A204.1 (cell line): ENCODE data around the gene SRBD1.

ENCODE experiments used
- FAIRE-seq: peaks from 2 replicates; lab custom pipeline; 2012; peaks lifted over from hg19 to GRCh38; lab: Jason Lieb, UNC

SRBD1 gene

GRCh38 chr2:45588158-45588829 lies 22.8 kb downstream of the SRBD1 start:
- FAIRE-seq: no peak

GRCh38 chr2:45586600-45586999 lies 24.5 kb downstream of the SRBD1 start:
- FAIRE-seq: no peak

GRCh38 chr2:45585267-45585861 lies 25.7 kb downstream of the SRBD1 start:
- FAIRE-seq: peak; percentile 72

GRCh38 chr2:45583977-45584376 lies 27.1 kb downstream of the SRBD1 start:
- FAIRE-seq: no peak

- no peak for FAIRE-seq
Observed at GRCh38 chr2:45582522-45582921, 28.5 kb downstream of the SRBD1 start.

DNA sequence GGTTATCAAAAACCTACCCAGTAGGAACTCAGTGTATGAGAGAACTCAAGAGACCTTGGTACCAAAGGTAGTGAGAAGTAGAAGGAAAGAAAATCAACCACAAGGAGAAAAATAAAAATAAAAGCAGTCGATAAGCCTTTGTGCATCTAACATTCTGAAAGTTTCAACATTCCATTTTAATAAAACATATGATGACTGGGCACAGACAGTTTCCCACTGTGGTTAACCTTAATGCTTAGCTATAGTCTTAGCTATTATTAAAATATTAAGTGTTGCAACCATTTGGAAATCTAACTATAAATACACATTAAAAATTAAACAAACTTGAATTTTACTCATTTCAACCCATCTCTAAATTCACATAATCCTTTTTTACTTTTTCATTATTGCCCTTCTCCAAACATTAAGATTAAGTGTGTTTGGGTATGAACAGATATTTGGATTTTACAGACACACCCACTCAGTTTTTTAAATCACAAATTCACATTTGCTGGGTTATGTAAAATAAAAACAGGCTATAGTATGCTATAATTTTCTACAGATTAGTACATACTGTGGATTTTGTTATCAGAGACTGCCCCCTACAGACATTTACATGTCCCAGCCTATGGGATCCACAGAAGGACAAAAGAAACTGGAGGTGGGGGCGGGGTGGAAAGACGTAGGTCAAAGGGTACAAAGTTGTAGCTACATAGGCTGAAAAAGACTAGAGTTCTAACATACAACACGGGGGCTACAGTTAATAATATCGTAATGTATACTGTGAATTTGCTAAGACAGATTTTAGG lies 32.8 kb downstream of the SRBD1 start:
- FAIRE-seq: peak; percentile 29

- no peak for FAIRE-seq
Observed at GRCh38 chr2:45577441-45577840, 33.6 kb downstream of the SRBD1 start.

- FAIRE-seq: no peak
Observed at GRCh38 chr2:45575881-45576280, 35.2 kb downstream of the SRBD1 start.

DNA sequence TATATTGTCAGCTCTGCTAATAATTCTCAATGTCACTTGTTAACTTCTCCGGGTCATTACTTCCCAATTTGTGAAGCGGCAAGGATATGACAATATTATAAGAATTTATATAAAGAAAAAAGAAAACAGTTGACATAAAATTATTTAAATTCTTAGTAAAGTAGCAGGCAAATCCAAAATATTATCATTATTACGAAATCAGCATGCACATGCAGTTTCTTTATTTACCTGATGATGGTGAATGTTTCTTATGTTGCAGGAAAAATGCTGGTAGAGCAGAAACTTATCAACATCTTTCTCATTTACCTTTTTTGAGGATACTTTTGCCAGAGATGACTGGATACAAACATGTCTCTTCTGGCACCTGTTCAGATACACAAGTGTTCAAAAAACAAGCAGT lies 38.1 kb downstream of the SRBD1 start:
- no peak for FAIRE-seq

DNA sequence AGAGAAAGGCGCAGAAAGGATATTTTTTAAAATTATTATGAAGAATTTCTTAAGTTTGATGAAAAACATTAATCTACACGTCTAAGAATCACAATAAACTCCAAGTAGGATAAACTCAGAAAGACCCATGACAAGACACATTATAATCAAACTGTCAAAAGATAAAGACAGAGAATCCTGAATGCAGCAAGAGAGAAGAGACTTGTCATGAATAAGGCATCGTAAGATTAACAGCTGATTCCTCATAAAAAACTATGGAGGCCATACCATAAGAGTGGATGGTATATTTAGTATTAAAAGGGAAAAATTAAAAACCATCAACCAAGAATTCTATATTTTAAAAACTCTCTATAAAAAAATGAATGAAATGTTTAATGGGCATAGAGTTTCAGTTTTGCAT lies 39.1 kb downstream of the SRBD1 start:
- FAIRE-seq: no peak

DNA sequence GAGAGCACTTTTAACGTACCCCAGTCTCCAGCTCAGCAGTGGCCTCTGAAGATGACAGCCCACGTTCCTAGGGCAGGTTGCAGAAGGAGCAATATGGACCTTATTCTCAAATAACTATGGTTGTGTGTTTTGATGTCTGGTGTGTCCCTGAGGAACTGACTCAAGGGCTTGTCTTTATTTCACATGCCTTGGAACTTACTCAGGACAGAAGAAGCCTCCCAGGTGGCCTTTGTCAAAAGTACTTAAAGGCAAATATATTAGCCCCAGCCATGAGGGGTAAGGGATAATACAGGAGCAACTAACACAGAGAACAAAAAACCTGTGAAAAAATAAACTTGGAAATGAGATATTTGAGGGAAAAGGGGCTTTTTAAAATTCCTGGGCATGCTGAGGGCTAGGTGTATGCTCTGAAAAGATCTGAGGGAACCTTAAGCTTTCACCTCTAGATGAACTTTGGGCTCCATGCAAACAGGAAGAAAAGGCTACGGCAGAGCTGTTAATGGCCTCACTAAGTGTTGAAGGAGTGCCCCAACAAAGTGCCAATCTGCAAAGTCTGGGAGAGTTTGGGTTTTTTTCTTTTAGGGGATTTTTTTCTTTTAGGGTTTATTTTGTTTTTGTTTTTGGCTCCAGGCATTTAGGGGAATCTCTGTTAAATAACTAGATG lies 40.3 kb downstream of the SRBD1 start:
- FAIRE-seq: no peak

DNA sequence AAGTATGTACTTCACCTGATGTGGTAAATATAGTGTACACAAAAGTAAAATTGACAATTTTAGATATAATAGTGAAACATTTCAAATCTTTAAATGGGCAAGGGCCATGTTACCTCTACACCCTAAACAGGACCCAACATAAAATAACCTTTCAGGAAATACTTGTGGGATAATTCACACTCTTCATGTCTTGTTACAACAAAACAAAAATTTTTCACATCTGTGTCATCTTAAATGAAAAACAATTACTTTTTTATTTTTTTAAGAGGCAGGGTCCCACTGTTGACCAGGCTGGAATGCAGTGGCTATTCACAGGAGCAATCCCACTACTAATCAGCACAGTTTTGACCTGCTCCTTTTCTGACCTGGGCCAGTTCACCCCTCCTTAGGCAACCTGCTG lies 42.1 kb downstream of the SRBD1 start:
- FAIRE-seq: no peak

GRCh38 chr2:45567974-45568789 lies 42.9 kb downstream of the SRBD1 start:
- no peak for FAIRE-seq

- FAIRE-seq: no peak
Observed at GRCh38 chr2:45567288-45567963, 43.6 kb downstream of the SRBD1 start.

- FAIRE-seq: no peak
Observed at GRCh38 chr2:45559436-45559835, 51.6 kb downstream of the SRBD1 start.

DNA sequence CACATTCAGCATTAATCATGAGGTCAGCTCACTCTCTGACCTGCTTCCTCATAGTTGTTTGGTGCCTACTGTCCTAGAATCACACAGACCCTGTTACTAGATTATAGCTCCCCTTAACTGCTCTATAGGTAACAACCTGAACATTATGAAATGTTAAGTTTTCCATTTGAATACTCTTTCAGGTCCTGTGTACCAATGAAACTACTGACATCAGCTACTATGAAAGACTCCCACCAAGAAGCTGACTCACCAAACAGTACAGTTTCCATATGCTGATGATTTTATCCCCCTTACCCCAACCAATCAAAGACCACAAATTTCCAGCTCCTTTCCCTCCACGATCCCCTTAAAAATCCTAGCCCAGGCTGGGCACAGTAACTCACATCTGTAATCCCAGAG lies 56.3 kb downstream of the SRBD1 start:
- no peak for FAIRE-seq

- no peak for FAIRE-seq
Observed at GRCh38 chr2:45554073-45554741, 56.9 kb downstream of the SRBD1 start.

- FAIRE-seq: no peak
Observed at GRCh38 chr2:45551862-45552261, 59.2 kb downstream of the SRBD1 start.

DNA sequence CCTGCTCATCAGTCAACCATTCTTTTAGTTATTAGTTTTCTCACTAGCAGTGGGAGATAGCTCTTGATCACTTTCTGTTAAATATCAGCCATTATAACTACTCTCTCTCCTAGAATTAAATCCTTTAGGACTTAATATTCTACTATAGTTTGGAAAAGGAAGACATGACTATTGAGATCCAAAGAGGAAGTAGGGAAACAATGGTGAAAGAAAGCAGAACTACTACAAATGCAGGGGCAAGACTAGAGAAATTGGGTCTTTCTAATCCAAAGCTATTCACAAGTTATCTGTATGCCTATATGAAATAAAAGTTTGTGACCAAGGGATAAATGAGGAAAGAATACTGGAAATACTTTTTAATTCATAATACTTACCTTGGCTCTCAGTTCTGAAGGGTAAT lies 65.1 kb downstream of the SRBD1 start:
- no peak for FAIRE-seq

- FAIRE-seq: no peak
Observed at GRCh38 chr2:45543257-45543656, 67.8 kb downstream of the SRBD1 start.

DNA sequence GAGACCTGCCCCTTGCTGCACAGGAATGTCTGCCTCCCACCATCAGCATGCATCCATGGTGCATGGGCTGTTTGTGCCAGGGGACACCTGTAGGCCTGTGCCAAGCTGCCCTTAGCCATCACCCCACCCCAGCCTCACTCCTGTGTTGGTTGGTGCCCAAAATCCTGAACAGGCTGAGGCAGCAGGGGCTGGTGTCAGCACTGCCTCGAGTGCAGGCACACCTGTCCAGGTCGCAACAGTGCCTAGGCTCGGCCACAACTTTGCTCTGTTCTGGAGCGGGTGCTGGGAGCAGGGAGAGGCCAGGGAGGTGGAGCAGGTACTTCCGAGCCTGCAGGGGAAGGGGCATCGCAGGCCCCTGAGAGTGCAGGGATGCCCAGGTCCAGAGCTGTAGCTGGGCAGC lies 69.1 kb downstream of the SRBD1 start:
- no peak for FAIRE-seq
